ENCODE results near the gene DHCR24. TPM values are rescaled to one million over a fixed set of nuclear protein-coding genes. Genes with fewer than 3 reads are reported as not detected.
A peak's percentile ranks its signal among the peaks of the same experiment; 100 is the strongest.

The DHCR24 gene
- total RNA-seq, 1 donor from 2014 or later: 149 TPM

DNA sequence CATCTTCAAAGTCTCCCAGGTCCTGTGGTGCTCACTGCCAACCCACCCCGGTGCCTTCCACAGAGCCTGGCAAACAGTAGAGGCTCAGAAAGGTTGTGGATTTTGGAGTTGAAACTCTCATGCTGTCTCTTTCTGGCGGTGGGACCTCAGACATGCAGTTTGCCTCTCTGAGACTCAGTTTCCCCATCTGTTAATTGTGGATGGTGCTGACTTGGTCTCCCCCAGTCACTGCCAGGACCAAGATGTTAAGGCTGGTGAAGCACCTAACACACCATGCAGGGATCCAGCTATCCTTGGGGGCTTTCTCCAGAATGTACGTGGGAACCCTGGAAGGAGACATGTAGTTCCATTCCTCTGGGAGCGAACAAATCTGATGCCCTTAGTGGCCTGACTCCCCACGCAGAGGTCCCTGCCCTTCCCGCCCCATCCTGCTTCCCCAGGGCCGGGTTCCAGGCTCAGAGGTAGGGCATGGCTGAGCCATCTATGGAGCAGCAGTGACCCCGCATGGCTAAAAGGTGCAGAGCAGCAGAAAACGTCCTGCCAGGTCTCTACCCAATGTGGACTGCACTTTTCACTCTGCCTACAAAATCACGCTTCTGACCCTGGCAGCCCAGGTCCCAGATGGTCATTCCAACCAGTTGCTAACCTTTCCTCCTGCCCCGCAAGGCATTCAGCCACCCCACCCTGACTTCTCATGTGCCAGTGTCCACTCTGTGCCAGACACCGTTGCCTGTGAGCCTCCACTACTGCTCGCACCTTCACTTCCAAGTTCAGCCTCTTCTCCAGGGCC is 76.6 kb downstream of the DHCR24 start:
- Mint-ChIP-seq H3K4me3 (no peak overlapping the region), H3K36me3 (no peaks in the 10 kb centered on the region), H3K4me1 (ENCODE audit: unreplicated experiment) (peaks cover 16% of the 10 kb centered on the region), H3K27me3 (peaks cover 3% of the 10 kb centered on the region), H3K9me3 (no peaks in the 10 kb centered on the region), H3K27ac (peak overlapping the region; percentile 35)
- peak; percentile 94 for TF ChIP-seq CTCF (conservative IDR thresholded peaks at IDR 0.05)
- peak; percentile 77 for DNase-seq (ENCODE audit: extremely low spot score, unreplicated experiment)

DNA sequence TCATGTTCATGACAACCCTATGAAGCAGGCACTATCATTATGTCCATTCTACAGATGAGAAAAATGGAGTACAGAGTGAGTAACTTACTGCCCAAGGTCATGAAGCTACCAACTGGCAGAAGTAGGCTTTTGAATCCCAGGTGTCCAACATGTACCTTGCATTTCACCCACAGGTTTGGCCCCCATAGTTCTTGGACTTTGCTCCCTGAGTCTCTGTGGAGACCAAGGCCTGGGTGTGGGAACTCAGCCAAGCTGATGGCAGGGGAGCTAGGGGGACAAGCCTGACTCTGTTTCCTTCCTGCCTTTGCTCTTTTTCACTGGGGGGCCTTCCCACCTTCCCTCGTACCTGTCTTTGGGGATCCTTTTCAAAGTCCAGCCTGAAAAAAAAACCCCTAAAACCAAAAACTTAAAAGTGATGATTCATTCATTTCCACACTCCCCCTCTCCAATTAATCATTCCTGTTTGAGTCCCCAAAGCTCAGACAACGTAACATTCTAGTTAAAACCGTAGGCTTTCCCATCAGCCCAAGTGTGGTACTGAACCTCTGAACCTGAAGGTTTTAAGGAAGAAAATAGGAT is 77.4 kb downstream of the DHCR24 start:
- Mint-ChIP-seq H3K27ac (no peak overlapping the region), H3K27me3 (peaks cover 3% of the 10 kb centered on the region), H3K9me3 (no peaks in the 10 kb centered on the region), H3K4me3 (no peak overlapping the region), H3K4me1 (ENCODE audit: unreplicated experiment) (peaks cover 15% of the 10 kb centered on the region), H3K36me3 (no peaks in the 10 kb centered on the region)
- DNase-seq (ENCODE audit: extremely low spot score, unreplicated experiment): peak; percentile 45
- TF ChIP-seq CTCF (conservative IDR thresholded peaks at IDR 0.05): no peak

DNA sequence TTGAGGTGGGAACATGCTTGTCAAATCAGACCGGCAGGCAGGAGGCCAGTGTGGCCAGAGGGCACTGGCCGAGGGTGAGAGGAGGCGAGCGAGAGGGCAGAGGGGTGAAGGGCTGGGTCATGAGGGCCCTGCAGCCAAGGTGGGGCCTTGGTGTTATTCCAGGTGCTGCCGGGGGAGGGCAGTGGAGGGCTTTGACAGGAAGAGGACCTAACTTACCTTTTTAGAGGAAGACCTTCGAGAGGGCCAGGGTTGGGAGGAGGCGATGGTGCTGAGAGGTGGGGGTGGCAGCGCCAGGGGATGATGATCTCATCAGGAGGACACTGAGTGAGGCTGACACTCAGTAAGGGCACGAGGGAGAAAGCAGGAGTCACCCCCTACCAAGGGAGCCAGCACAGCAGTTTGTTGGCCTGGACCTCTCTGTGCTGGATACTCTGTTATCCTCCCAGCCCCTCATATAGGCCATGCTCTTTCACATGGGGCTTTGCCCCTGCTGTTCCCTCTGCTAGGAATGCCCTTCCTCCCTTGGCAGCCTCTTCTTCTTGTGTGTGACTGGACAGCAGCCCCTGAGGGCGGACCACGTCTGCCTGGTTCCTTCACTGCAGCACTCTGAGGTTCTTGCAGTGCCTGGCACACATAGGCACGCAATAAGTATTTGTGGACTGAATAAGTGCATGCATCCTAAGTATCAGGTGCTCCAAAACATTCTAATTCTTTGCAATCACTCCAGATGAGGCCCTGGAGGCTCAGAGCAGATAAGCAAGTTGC is 78.4 kb downstream of the DHCR24 start:
- H3K27me3 Mint-ChIP-seq: peaks cover 3% of the 10 kb centered on the region
- H3K9me3 Mint-ChIP-seq: no peaks in the 10 kb centered on the region
- DNase-seq (ENCODE audit: extremely low spot score, unreplicated experiment): peak; percentile 63
- no peak overlapping the region for H3K27ac Mint-ChIP-seq
- peak; percentile 46 for TF ChIP-seq CTCF (conservative IDR thresholded peaks at IDR 0.05)
- no peaks in the 10 kb centered on the region for H3K36me3 Mint-ChIP-seq
- H3K4me3 Mint-ChIP-seq: no peak overlapping the region
- H3K4me1 Mint-ChIP-seq (ENCODE audit: unreplicated experiment): peaks cover 15% of the 10 kb centered on the region

DNA sequence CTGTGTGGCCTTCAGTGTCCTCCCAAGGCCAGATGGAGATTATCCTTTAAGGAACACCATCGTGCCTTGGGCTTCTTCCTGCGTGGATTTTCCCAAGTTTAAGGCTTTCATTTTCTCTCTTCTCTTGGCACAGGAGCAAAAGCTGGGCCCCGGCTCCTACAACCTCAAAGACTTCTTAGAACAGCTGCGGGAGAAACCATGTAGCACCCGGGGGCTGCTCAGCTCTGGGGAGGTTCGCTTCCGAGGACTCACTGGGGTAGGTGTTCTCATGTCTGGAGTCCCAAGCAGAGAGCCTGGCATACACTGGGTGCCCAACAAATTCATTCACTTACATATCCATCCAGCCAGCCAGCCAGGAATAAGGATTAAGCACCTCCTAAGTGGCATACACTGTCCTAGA is 79.2 kb downstream of the DHCR24 start:
- Mint-ChIP-seq H3K27ac (no peak overlapping the region), H3K36me3 (no peaks in the 10 kb centered on the region), H3K9me3 (no peaks in the 10 kb centered on the region), H3K27me3 (peaks cover 7% of the 10 kb centered on the region), H3K4me1 (ENCODE audit: unreplicated experiment) (peaks cover 10% of the 10 kb centered on the region), H3K4me3 (no peak overlapping the region)
- no peak for TF ChIP-seq CTCF (conservative IDR thresholded peaks at IDR 0.05)
- peak; percentile 56 for DNase-seq (ENCODE audit: extremely low spot score, unreplicated experiment)

- TF ChIP-seq CTCF (conservative IDR thresholded peaks at IDR 0.05): no peak
- peak; percentile 45 for DNase-seq (ENCODE audit: extremely low spot score, unreplicated experiment)
- Mint-ChIP-seq H3K36me3 (no peaks in the 10 kb centered on the region), H3K9me3 (no peaks in the 10 kb centered on the region), H3K27ac (no peak overlapping the region), H3K4me1 (ENCODE audit: unreplicated experiment) (peaks cover 10% of the 10 kb centered on the region), H3K4me3 (no peak overlapping the region), H3K27me3 (peaks cover 8% of the 10 kb centered on the region)
These were observed 79.9 kb downstream of the DHCR24 start for GRCh38 chr1:54806931-54807611.
